ENCODE results near the gene PCSK2.

GRCh38 chr20:17281478-17281877 is 54.6 kb downstream of the PCSK2 start:
- TF ChIP-seq CTCF (IDR thresholded peaks at IDR 0.05 in 8 of 11, conservative IDR thresholded peaks at IDR 0.05 in 3 of 11), result no peak
- TF ChIP-seq POLR2A (IDR thresholded peaks at IDR 0.05), result no peak

All from spleen (tissue), 7 donors.